NCI-H146 treated with DMSO at 0.1 percent for 48 hours (cell line): ENCODE results near the gene CCL18.
"Not testable (repeated sequence)": the region's sequence is repeated elsewhere in the genome, so short reads cannot be mapped to it uniquely, and the experiment has no call there.

Experiments used
- DNase-seq: peaks from one replicate; lab custom pipeline; 2025; ENCODE audit not compliant: unreplicated experiment; lab: John Stamatoyannopoulos, UW

CCL18 gene

GRCh38 chr17:36103401-36103975 lies 39.4 kb downstream of the CCL18 start, which contains the start of gene CCL4:
Gene CCL4 (plus strand): TSS chr17:36103827. CDS start chr17:36103906, 79 bp downstream.
- DNase-seq = not testable (repeated sequence)

GRCh38 chr17:36104246-36104645 lies 40.2 kb downstream of the CCL18 start:
- DNase-seq = not testable (repeated sequence)

GRCh38 chr17:36104701-36105181 lies 40.7 kb downstream of the CCL18 start:
- no peak for DNase-seq

GRCh38 chr17:36105781-36106492 lies 41.9 kb downstream of the CCL18 start:
- no peak for DNase-seq

GRCh38 chr17:36106493-36106835 lies 42.4 kb downstream of the CCL18 start:
- DNase-seq = no peak

GRCh38 chr17:36107660-36108059 lies 43.6 kb downstream of the CCL18 start:
- DNase-seq = no peak

- not testable (repeated sequence) for DNase-seq
Measured at GRCh38 chr17:36108265-36108664, 44.2 kb downstream of the CCL18 start.

GRCh38 chr17:36111068-36111490 lies 47.0 kb downstream of the CCL18 start:
- DNase-seq = no peak

- no peak for DNase-seq
Measured at GRCh38 chr17:36112572-36112971, 48.5 kb downstream of the CCL18 start.

- DNase-seq = not testable (repeated sequence)
Measured at GRCh38 chr17:36113131-36113530, 49.1 kb downstream of the CCL18 start.

GRCh38 chr17:36114971-36115648 lies 51.0 kb downstream of the CCL18 start:
- DNase-seq = not testable (repeated sequence)

GRCh38 chr17:36115649-36115977 lies 51.5 kb downstream of the CCL18 start:
- DNase-seq = not testable (repeated sequence)

- no peak for DNase-seq
Measured at GRCh38 chr17:36117505-36118382, 53.7 kb downstream of the CCL18 start.

GRCh38 chr17:36118477-36119353 lies 54.6 kb downstream of the CCL18 start:
- DNase-seq = no peak

GRCh38 chr17:36120221-36120620 lies 56.1 kb downstream of the CCL18 start:
- no peak for DNase-seq

- not testable (repeated sequence) for DNase-seq
Measured at GRCh38 chr17:36121099-36121498, 57.0 kb downstream of the CCL18 start.
